Thoracic aorta (tissue), 2 donors: ENCODE data around the gene KRTAP9-8. TPM values are rescaled to one million over a fixed set of nuclear protein-coding genes. Genes with fewer than 3 reads are reported as not detected.
"Not testable (repeated sequence)": the region's sequence is repeated elsewhere in the genome, so short reads cannot be mapped to it uniquely, and the experiment has no call there.

Experiments
- ATAC-seq: fragments of 150-250 bp; one replicate; pipeline ENCODE4 v1.8.0; 2017; ENCODE audit warnings: low read depth; ENCODE audit not compliant: insufficient number of reproducible peaks, low FRiP score
- DNase-seq: peaks from one replicate; pipeline ENCODE4 v3.0.0-alpha.2; 2020; ENCODE audit warnings: low spot score
- H3K27ac ChIP-seq, 2 donors: fragments of 200-600 bp; sonication (generic); 1 replicate in 1 of 2; 2 replicates in 1 of 2; pipeline ENCODE4 v1.5.1; 2016; ENCODE audit warnings: mild to moderate bottlenecking in 2 of 2, moderate library complexity in 2 of 2
- H3K27me3 ChIP-seq: fragments of 200-600 bp; sonication (generic); replicated peaks from 2 replicates; pipeline ENCODE4 v1.6.0; 2016; ENCODE audit warnings: mild to moderate bottlenecking; ENCODE audit not compliant: insufficient read depth
- H3K36me3 ChIP-seq: fragments of 200-600 bp; sonication (generic); one replicate; pipeline ENCODE4 v1.5.1; 2016
- H3K4me1 ChIP-seq, 2 donors: fragments of 200-600 bp; sonication (generic); 1 replicate in 1 of 2; 2 replicates in 1 of 2; pipeline versions ENCODE4 v1.5.1 to v1.6.0; 2016; ENCODE audit warnings: low read depth in 2 of 2, mild to moderate bottlenecking in 1 of 2; ENCODE audit not compliant: control insufficient read depth in 1 of 2
- H3K4me3 ChIP-seq: fragments of 200-600 bp; sonication (generic); 2 replicates; pipeline ENCODE4 v1.5.1; 2016; ENCODE audit warnings: mild to moderate bottlenecking
- H3K9me3 ChIP-seq: fragments of 200-600 bp; sonication (generic); 2 replicates; pipeline ENCODE4 v1.5.1; 2016
- total RNA-seq, 2 donors: library from RNA; depleted of rRNA; stranded (reverse); fragments of >200 nt; gene quantifications; one replicate each; pipeline versions ENCODE4 v1.1.0 to v1.2.3, GENCODE V29; 2016
- TF ChIP-seq, protein P1 (sequence below): fragments of 200-600 bp; sonication (generic); IDR thresholded peaks from one replicate; pipeline ENCODE4 v1.5.1; 2019; ENCODE audit warnings: antibody characterized with exemption

The KRTAP9-8 gene
- total RNA-seq, 2 donors from 2014 or later = not detected

DNA sequence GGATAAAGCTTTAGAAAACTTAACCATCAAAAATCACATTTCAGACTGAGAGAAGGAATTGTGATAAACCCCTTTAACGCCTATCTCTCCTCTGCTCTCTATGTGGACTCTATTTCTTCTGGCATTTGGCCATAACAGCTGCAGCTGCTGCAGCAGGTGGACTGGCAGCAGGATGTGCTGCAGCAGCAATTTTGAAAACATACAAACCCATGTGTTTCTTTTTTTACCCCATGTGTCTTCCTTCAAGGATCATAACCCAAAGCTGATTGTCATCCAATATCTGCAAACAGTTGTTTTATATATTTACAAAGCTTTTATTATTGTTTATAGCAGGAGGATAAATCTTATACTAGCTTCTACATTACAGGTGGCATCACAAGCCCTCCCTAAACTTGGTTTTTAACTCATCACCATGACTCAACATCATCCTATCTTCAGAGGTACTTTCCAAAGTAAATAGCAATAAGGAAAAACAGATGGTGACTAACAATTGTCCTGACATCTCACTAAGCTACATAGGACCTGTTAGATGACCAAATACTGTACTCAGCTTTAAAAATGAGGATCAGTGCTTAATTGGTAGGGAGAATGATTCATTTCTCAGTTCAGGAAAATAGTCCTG is 25.8 kb upstream of the KRTAP9-8 start:
- ATAC-seq = no peak
- no peak for DNase-seq
- H3K9me3 ChIP-seq = no peaks in the 10 kb centered on the region
- H3K27ac ChIP-seq = no peak overlapping the region
- TF ChIP-seq, protein P1, sequence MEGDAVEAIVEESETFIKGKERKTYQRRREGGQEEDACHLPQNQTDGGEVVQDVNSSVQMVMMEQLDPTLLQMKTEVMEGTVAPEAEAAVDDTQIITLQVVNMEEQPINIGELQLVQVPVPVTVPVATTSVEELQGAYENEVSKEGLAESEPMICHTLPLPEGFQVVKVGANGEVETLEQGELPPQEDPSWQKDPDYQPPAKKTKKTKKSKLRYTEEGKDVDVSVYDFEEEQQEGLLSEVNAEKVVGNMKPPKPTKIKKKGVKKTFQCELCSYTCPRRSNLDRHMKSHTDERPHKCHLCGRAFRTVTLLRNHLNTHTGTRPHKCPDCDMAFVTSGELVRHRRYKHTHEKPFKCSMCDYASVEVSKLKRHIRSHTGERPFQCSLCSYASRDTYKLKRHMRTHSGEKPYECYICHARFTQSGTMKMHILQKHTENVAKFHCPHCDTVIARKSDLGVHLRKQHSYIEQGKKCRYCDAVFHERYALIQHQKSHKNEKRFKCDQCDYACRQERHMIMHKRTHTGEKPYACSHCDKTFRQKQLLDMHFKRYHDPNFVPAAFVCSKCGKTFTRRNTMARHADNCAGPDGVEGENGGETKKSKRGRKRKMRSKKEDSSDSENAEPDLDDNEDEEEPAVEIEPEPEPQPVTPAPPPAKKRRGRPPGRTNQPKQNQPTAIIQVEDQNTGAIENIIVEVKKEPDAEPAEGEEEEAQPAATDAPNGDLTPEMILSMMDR = no peak
- no peaks in the 10 kb centered on the region for H3K27me3 ChIP-seq
- no peak overlapping the region for H3K4me3 ChIP-seq
- H3K4me1 ChIP-seq = no peaks in the 10 kb centered on the region
- H3K36me3 ChIP-seq = no peaks in the 10 kb centered on the region

DNA sequence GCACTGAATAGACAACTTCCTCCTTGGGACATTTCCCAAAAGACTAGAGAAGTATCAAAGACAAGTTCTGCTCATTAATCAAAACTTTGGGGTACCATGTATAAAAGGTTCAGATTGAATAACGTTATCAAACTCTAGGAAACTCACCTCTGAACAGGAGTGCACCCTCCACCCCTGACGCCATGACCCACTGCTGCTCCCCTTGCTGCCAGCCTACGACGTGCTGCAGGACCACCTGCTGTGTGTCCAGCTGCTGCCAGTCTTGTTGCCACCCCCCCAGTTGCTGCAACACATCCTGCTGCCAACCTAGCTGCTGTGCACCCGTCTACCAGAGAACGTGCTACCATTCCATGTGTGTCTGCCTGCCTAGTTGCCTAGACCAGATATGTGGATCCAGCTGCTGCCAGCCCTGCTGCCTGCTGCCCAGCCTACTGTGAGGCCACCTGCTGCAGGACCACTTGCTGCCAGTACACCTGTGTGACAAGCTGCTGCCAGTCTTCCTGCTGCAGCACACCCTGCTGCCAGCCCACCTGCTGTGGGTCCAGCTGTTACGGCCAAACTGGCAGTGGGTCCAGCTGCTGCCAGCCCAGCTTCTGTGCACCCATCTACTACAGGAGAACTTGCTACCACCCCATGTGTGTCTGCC is 25.2 kb upstream of the KRTAP9-8 start:
- no peak overlapping the region for H3K27ac ChIP-seq
- TF ChIP-seq, protein P1 = no peak
- no peaks in the 10 kb centered on the region for H3K9me3 ChIP-seq
- no peaks in the 10 kb centered on the region for H3K4me1 ChIP-seq
- ATAC-seq = no peak
- H3K27me3 ChIP-seq = no peaks in the 10 kb centered on the region
- H3K36me3 ChIP-seq = no peaks in the 10 kb centered on the region
- no peak overlapping the region for H3K4me3 ChIP-seq
- no peak for DNase-seq

DNA sequence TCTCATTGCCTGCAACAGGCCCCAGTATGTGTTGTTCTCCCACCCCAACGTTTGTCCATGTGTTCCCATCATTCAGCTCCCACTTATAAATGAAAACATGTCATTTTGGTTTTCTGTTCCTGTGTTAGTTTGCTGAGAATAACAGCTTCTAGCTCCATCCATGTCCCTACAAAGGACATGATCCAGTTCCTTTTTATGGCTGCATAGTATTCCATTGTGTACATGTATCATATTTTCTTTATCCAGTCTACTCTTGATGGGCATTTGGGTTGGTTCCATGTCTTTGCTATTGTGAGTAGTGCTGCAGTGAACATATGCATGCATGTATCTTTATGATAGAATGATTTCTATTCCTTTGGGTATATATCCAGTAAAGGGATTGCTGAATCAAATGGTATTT is 22.1 kb upstream of the KRTAP9-8 start:
- ATAC-seq (no peak), DNase-seq (no peak)
- Histone ChIP-seq H3K27ac (no peak overlapping the region), H3K4me3 (no peak overlapping the region), H3K36me3 (no peaks in the 10 kb centered on the region), H3K9me3 (no peaks in the 10 kb centered on the region), H3K27me3 (no peaks in the 10 kb centered on the region), H3K4me1 (no peaks in the 10 kb centered on the region)
- TF ChIP-seq, protein P1 = no peak

DNA sequence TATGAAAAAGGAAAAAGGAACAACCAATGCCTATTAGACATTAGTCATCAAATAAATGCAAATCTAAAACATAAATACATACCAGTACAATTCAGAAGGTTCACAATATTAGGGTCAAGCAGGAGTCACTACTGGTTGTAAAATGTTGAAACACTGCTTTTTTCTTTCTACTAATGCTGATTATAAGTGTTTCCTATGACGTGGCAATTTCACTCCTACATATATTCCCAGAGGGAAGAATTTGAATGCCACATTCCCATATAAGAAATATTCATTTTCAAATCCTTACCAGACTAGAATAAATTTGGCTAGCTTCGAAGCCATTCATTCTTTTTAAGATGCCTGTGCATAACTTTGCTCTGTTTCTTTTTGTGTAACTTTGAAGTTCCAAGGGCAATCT is 14.0 kb upstream of the KRTAP9-8 start:
- DNase-seq (no peak), ATAC-seq (no peak)
- Histone ChIP-seq H3K27me3 (no peaks in the 10 kb centered on the region), H3K4me1 (no peaks in the 10 kb centered on the region), H3K9me3 (no peaks in the 10 kb centered on the region), H3K36me3 (no peaks in the 10 kb centered on the region), H3K27ac (no peak overlapping the region), H3K4me3 (no peak overlapping the region)
- TF ChIP-seq, protein P1 = no peak

DNA sequence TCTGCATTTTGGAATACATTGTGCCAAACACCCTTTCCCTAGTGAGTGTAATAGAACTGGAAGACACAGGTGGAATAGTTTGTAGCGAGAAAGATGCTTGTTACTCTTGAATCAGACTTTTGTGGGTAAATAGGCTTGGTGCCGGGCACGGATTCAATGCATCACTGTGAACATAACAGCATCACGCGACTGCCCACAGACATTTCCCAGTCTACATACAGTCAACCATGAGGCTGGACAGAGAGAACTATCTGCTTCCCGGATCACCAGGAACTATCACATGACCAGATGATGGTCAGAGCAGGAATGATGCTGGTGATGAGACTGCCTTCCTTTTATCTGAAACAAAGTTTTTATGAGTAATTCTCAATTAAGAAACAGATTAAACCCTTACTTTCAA is 11.7 kb upstream of the KRTAP9-8 start:
- no peak for ATAC-seq
- Histone ChIP-seq H3K9me3 (no peaks in the 10 kb centered on the region), H3K36me3 (no peaks in the 10 kb centered on the region)

DNA sequence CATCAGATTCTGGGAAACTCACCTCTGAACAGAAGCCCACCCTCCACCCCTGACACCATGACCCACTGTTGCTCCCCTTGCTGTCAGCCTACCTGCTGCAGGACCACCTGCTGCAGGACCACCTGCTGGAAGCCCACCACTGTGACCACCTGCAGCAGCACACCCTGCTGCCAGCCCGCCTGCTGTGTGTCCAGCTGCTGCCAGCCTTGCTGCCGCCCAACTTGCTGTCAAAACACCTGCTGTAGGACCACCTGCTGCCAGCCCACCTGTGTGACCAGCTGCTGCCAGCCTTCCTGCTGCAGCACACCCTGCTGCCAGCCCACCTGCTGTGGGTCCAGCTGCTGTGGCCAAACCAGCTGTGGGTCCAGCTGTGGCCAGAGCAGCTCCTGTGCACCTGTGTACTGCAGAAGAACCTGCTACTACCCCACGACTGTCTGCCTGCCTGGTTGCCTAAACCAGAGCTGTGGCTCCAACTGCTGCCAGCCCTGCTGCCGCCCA is 11.2 kb upstream of the KRTAP9-8 start, which contains the start of gene KRTAP9-2:
Gene KRTAP9-2, plus strand, starts transcription at position 51 of the 498 bp plus-strand sequence. Its CDS starts 7 bp downstream, at position 58.
- not testable (repeated sequence) for H3K36me3 ChIP-seq, H3K27me3 ChIP-seq, H3K4me3 ChIP-seq, H3K27ac ChIP-seq, DNase-seq, ATAC-seq, H3K4me1 ChIP-seq, H3K9me3 ChIP-seq

More for the DNA sequence above, 11.7 kb upstream of the KRTAP9-8 start:
- no peak for DNase-seq
- no peaks in the 10 kb centered on the region for H3K27me3 ChIP-seq
- H3K4me3 ChIP-seq = no peak overlapping the region
- TF ChIP-seq, protein P1 = no peak
- H3K27ac ChIP-seq = no peak overlapping the region
- H3K4me1 ChIP-seq = no peaks in the 10 kb centered on the region
